Stimulated activated CD4-positive, alpha-beta T cell treated with anti-CD3 and anti-CD28 coated beads, Interleukin-4, amount 100 ng/mL, for 24 hours (primary cell): Measurements from ENCODE around the gene MTG2.

Experiments used
- DNase-seq: peaks from one replicate; pipeline ENCODE4 v3.0.0-alpha.2; 2020

MTG2 gene

GRCh38 chr20:62163986-62164762, 18.7 kb upstream of the MTG2 start:
- DNase-seq, result no peak

GRCh38 chr20:62164879-62165761, 17.7 kb upstream of the MTG2 start:
- no peak for DNase-seq

GRCh38 chr20:62165762-62166399, 16.9 kb upstream of the MTG2 start:
- DNase-seq, result no peak

GRCh38 chr20:62167474-62167873, 15.4 kb upstream of the MTG2 start:
- DNase-seq, result no peak

- no peak for DNase-seq
Observed at GRCh38 chr20:62168061-62168460, 14.8 kb upstream of the MTG2 start.

- no peak for DNase-seq
Observed at GRCh38 chr20:62168890-62169435, 13.9 kb upstream of the MTG2 start.

- DNase-seq, result no peak
Observed at GRCh38 chr20:62170536-62170935, 12.3 kb upstream of the MTG2 start.

GRCh38 chr20:62171245-62171644, 11.6 kb upstream of the MTG2 start:
- DNase-seq, result no peak

- no peak for DNase-seq
Observed at GRCh38 chr20:62172666-62173065, 10.2 kb upstream of the MTG2 start.

GRCh38 chr20:62174021-62174804, 8.6 kb upstream of the MTG2 start:
- DNase-seq, result no peak

GRCh38 chr20:62174870-62175624, 7.8 kb upstream of the MTG2 start:
- no peak for DNase-seq

GRCh38 chr20:62175711-62176110, 7.1 kb upstream of the MTG2 start:
- no peak for DNase-seq

GRCh38 chr20:62176866-62177265, 6.0 kb upstream of the MTG2 start:
- no peak for DNase-seq

GRCh38 chr20:62177307-62177706, 5.5 kb upstream of the MTG2 start:
- DNase-seq, result no peak

GRCh38 chr20:62178316-62179161, 4.3 kb upstream of the MTG2 start:
- DNase-seq, result no peak

GRCh38 chr20:62179162-62179504, 3.7 kb upstream of the MTG2 start:
- no peak for DNase-seq

GRCh38 chr20:62181808-62182207, 1.0 kb upstream of the MTG2 start:
- no peak for DNase-seq

- DNase-seq, result no peak
Observed at GRCh38 chr20:62183426-62184142, 756 bp downstream of the MTG2 start.

- DNase-seq, result no peak
Observed at GRCh38 chr20:62186096-62186426, 3.2 kb downstream of the MTG2 start.
